Measurements from ENCODE around the gene RERG.

DNA sequence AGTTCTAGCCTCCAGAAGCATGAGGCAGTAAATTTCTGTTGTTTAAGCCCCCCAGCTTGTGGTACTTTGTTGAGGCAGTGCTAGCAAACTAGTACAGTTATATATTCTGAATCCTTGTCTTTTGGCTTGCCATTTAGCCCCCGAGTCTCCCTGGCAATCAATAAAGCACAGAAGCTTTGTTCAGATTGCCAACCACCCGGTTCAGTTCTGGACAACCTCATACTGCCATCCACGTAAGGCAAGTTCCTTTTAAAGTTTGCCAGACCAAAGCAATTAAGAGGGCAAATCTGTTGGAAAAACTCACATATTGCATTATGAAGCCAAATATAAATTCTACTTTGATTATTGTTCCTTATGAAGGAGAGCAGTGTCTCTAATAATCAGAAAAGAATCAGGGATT, 67.1 kb downstream of the RERG start:
- TF ChIP-seq CTCF (IDR thresholded peaks at IDR 0.05) (no peak), POLR2A (IDR thresholded peaks at IDR 0.05) (no peak)
